Brain microvascular endothelial cell (primary cell): ENCODE data around the gene SERPINB2.

ENCODE experiments used
- DNase-seq: peaks from one replicate; pipeline ENCODE4 v3.0.0-alpha.2; 2020
- H3K27ac ChIP-seq: fragments of 250-450 bp; sonication (Bioruptor Pico); 2 replicates; pipeline ENCODE4 v1.5.1; 2020; ENCODE audit warnings: mild to moderate bottlenecking, moderate library complexity
- H3K27me3 ChIP-seq: fragments of 250-450 bp; sonication (Bioruptor Pico); replicated peaks from 2 replicates; pipeline ENCODE4 v1.5.1; 2020; ENCODE audit warnings: mild to moderate bottlenecking
- H3K36me3 ChIP-seq: fragments of 250-450 bp; sonication (Bioruptor Pico); replicated peaks from 2 replicates; pipeline ENCODE4 v1.5.1; 2020; ENCODE audit warnings: mild to moderate bottlenecking
- H3K4me3 ChIP-seq: 2 replicates; pipeline ENCODE4 v1.5.1; 2011; ENCODE audit warnings: low read depth, mild to moderate bottlenecking, control low read depth, low read length, moderate library complexity
- CTCF ChIP-seq: IDR thresholded peaks from 2 replicates; pipeline ENCODE4 v1.5.1; 2011; ENCODE audit warnings: low read depth, mild to moderate bottlenecking, moderate library complexity, low read length, control low read depth, inconsistent platforms; ENCODE audit errors: missing control alignments
- in situ Hi-C: cut with HindIII; loops from 2 replicates; pipeline ENCODE4 v1.10.0; 2017; ENCODE audit warnings: low sequenced_read_pairs, low pct_ligation_motif_present

SERPINB2 gene

GRCh38 chr18:63868546-63868945 lies 19.0 kb upstream of the SERPINB2 start:
- TF ChIP-seq CTCF: no peak
- no peaks in the 10 kb centered on the region for H3K36me3 ChIP-seq
- DNase-seq: no peak
- no peak overlapping the region for H3K27ac ChIP-seq
- H3K27me3 ChIP-seq: no peaks in the 10 kb centered on the region
- no peak overlapping the region for H3K4me3 ChIP-seq
- in situ Hi-C loops: no loop called here

DNA sequence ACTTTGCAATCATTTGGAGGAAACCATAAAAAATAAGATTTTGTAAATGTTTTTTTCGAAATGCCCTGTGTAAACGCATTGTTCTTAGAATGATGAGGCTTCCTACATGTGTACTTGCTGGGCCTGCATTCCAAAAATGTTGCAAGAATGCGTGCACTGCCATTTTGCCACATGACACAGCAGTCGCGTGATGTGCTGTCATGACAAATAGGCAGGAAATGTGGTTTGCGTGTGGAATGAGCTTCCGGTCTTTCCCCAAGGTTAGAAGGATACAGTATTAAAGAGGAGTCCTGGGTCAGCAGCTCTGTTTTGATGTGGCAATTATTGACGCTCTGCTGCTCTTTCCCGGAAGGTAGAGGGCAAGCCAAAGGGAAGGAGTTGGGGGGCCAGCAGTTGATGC lies 18.1 kb upstream of the SERPINB2 start:
- peak overlapping the region; percentile 78 for H3K27ac ChIP-seq
- peak; percentile 81 for DNase-seq
- H3K27me3 ChIP-seq: no peaks in the 10 kb centered on the region
- in situ Hi-C loops: no loop called here
- no peak for TF ChIP-seq CTCF
- H3K36me3 ChIP-seq: no peaks in the 10 kb centered on the region
- H3K4me3 ChIP-seq: no peak overlapping the region

GRCh38 chr18:63869851-63870250 lies 17.7 kb upstream of the SERPINB2 start:
- in situ Hi-C loops: no loop called here
- Histone ChIP-seq H3K4me3 (no peak overlapping the region), H3K27ac (peak overlapping the region; percentile 78), H3K27me3 (no peaks in the 10 kb centered on the region), H3K36me3 (no peaks in the 10 kb centered on the region)
- no peak for DNase-seq
- no peak for TF ChIP-seq CTCF

DNA sequence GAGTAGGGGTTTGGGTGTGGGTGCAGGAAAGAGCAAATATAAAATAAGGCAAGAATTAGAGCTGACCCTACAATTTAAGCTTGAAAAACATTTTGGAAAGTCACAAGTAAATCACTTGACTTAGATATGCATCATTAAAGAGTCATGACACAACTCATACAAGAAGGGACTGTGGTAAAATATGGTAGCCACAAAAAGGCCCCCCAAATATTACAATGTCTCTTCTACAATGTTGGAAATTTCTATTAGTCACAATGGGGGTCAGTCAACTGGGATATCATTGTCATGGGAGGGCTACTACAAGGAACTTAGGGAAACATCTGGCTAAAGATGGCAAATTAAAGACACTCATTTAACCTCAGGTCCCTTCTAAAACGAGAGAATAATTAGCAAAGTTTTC lies 15.7 kb upstream of the SERPINB2 start:
- Histone ChIP-seq H3K27me3 (no peaks in the 10 kb centered on the region), H3K4me3 (no peak overlapping the region), H3K27ac (no peak overlapping the region), H3K36me3 (no peaks in the 10 kb centered on the region)
- DNase-seq: no peak
- in situ Hi-C loops: no loop called here
- TF ChIP-seq CTCF: no peak

DNA sequence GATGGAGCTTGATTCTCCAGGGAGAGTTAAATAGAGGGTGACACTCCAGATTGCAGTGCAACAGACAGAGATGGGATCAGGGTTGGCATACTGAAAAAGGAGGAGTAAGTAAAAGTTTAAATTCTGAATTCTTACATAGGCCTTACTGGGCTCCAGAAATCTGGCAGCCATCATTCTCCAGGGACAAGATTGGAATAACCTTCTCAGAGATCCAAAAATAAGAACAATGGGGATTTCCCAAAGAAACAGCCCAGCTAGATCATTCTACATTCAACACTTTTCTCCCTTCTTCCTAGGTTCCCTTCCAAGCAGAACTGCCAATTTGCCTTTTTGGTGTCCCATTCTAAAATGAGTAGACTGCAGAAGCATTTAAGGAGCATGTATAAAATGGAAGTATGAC lies 14.9 kb upstream of the SERPINB2 start:
- Histone ChIP-seq H3K36me3 (no peaks in the 10 kb centered on the region), H3K4me3 (no peak overlapping the region), H3K27ac (no peak overlapping the region), H3K27me3 (no peaks in the 10 kb centered on the region)
- no peak for DNase-seq
- no peak for TF ChIP-seq CTCF
- in situ Hi-C loops: no loop called here

- DNase-seq: no peak
Measured at GRCh38 chr18:63878343-63878742, 9.2 kb upstream of the SERPINB2 start.

More at GRCh38 chr18:63878343-63878742, 9.2 kb upstream of the SERPINB2 start:
- in situ Hi-C loops: no loop called here
- Histone ChIP-seq H3K36me3 (no peaks in the 10 kb centered on the region), H3K4me3 (no peak overlapping the region), H3K27ac (no peak overlapping the region), H3K27me3 (no peaks in the 10 kb centered on the region)
- no peak for TF ChIP-seq CTCF
